ENCODE data around the gene TXNRD3.

Gene TXNRD3

GRCh38 chr3:126671521-126671920, 16.6 kb upstream of the TXNRD3 start:
- no peak for DNase-seq (ENCODE audit: low spot score)

- DNase-seq (ENCODE audit: low spot score): no peak
Measured at GRCh38 chr3:126668450-126669401, 13.8 kb upstream of the TXNRD3 start.

- no peak for DNase-seq (ENCODE audit: low spot score)
Measured at GRCh38 chr3:126667631-126668449, 12.9 kb upstream of the TXNRD3 start.

- no peak for DNase-seq (ENCODE audit: low spot score)
Measured at GRCh38 chr3:126666658-126667528, 12.0 kb upstream of the TXNRD3 start.

GRCh38 chr3:126665959-126666657, 11.2 kb upstream of the TXNRD3 start:
- no peak for DNase-seq (ENCODE audit: low spot score)

- no peak for DNase-seq (ENCODE audit: low spot score)
Measured at GRCh38 chr3:126665221-126665936, 10.5 kb upstream of the TXNRD3 start.

GRCh38 chr3:126664591-126665214, 9.8 kb upstream of the TXNRD3 start:
- DNase-seq (ENCODE audit: low spot score): no peak

- DNase-seq (ENCODE audit: low spot score): no peak
Measured at GRCh38 chr3:126663750-126664149, 8.8 kb upstream of the TXNRD3 start.

GRCh38 chr3:126663257-126663656, 8.3 kb upstream of the TXNRD3 start:
- no peak for DNase-seq (ENCODE audit: low spot score)

GRCh38 chr3:126661532-126662364, 6.8 kb upstream of the TXNRD3 start:
- DNase-seq (ENCODE audit: low spot score): no peak

- DNase-seq (ENCODE audit: low spot score): no peak
Measured at GRCh38 chr3:126659915-126660886, 5.3 kb upstream of the TXNRD3 start.

- no peak for DNase-seq (ENCODE audit: low spot score)
Measured at GRCh38 chr3:126658584-126658983, 3.7 kb upstream of the TXNRD3 start.

- DNase-seq (ENCODE audit: low spot score): no peak
Measured at GRCh38 chr3:126657901-126658300, 3.0 kb upstream of the TXNRD3 start.

- no peak for DNase-seq (ENCODE audit: low spot score)
Measured at GRCh38 chr3:126656371-126657134, 1.6 kb upstream of the TXNRD3 start.

- DNase-seq (ENCODE audit: low spot score): no peak
Measured at GRCh38 chr3:126655887-126656286, 963 bp upstream of the TXNRD3 start.

- no peak for DNase-seq (ENCODE audit: low spot score)
Measured at GRCh38 chr3:126649556-126650092, 5.3 kb downstream of the TXNRD3 start.

- no peak for DNase-seq (ENCODE audit: low spot score)
Measured at GRCh38 chr3:126646674-126647073, 8.2 kb downstream of the TXNRD3 start.

Measured in hematopoietic multipotent progenitor cell treated with erythropoietin and hydrocortisone succinate and interleukin-3 and kit ligand, for 15 days (in vitro differentiated cells).